Measurements from ENCODE around the gene AMDHD2. TPM values are rescaled to one million over a fixed set of nuclear protein-coding genes. Genes with fewer than 3 reads are reported as not detected.
"Not testable (repeated sequence)": the region's sequence is repeated elsewhere in the genome, so short reads cannot be mapped to it uniquely, and the experiment has no call there.

AMDHD2 gene
- total RNA-seq, 2 experiments from 2014 or later = 51.8 to 59.7 TPM

DNA sequence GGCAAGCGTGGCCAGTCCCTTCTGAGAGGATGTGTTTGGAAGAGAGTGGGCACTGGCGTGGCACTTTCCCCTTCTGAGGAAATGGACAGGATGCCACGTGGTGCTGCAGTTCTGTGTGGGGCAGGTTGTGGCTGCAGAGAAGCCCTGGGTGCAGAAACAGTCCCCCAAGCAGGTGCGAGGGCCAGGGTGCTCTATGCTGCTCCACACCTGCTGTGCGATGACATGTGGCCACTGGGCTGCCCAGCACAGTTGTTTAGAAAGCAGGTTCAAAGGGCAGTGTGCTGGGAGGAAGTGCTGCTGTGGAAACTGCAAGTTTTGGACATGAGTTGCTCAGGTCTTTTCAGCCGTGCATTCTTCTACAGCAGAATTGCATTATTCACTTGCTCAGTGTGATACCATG is 21.2 kb downstream of the AMDHD2 start:
- H3K4me1 ChIP-seq (ENCODE audit: insufficient read depth, low read length, poor library complexity, severe bottlenecking) = peaks cover 22% of the 10 kb centered on the region
- peaks cover 29% of the 10 kb centered on the region; the same call in 1 of the 2 replicates for H3K36me3 ChIP-seq (ENCODE audit: insufficient read depth, low read length)
- POLR2A ChIA-PET; H3K9me3 ChIP-seq (ENCODE audit: low read length); H3K9me2 ChIP-seq (ENCODE audit: insufficient read depth, low read length); intact Hi-C loops (cut with micrococcal nuclease; ENCODE audit: unreplicated experiment); DNase-seq (ENCODE audit: low spot score); H2AFZ ChIP-seq (ENCODE audit: low read length); H3K27ac ChIP-seq (ENCODE audit: low read depth, low read length, poor library complexity, severe bottlenecking); H3K4me3 ChIP-seq (ENCODE audit: low read depth, low read length, poor library complexity, severe bottlenecking); CTCF ChIA-PET (ENCODE audit: unreplicated experiment); BruUV-seq (replicated peaks); H4K20me1 ChIP-seq (ENCODE audit: insufficient read depth, low read length): not testable (repeated sequence)
- peak overlapping the region; percentile 44; the same call in 1 of the 2 replicates for H3K4me2 ChIP-seq (ENCODE audit: low read length)
- H3K79me2 ChIP-seq (ENCODE audit: insufficient read depth, low read depth, low read length) = peaks cover 31% of the 10 kb centered on the region

GRCh38 chr16:2543771-2544170 is 23.6 kb downstream of the AMDHD2 start:
- POLR2A ChIA-PET; H3K9me3 ChIP-seq (ENCODE audit: low read length); H3K4me3 ChIP-seq (ENCODE audit: low read depth, low read length, poor library complexity, severe bottlenecking); H3K27ac ChIP-seq (ENCODE audit: low read depth, low read length, poor library complexity, severe bottlenecking); H2AFZ ChIP-seq (ENCODE audit: low read length); H3K9me2 ChIP-seq (ENCODE audit: insufficient read depth, low read length); CTCF ChIA-PET (ENCODE audit: unreplicated experiment); DNase-seq (ENCODE audit: low spot score); H3K4me2 ChIP-seq (ENCODE audit: low read length); BruUV-seq (replicated peaks); H4K20me1 ChIP-seq (ENCODE audit: insufficient read depth, low read length); intact Hi-C loops (cut with micrococcal nuclease; ENCODE audit: unreplicated experiment): not testable (repeated sequence)
- H3K36me3 ChIP-seq (ENCODE audit: insufficient read depth, low read length) = peaks cover 29% of the 10 kb centered on the region; the same call in 1 of the 2 replicates
- peaks cover 20% of the 10 kb centered on the region for H3K4me1 ChIP-seq (ENCODE audit: insufficient read depth, low read length, poor library complexity, severe bottlenecking)
- H3K79me2 ChIP-seq (ENCODE audit: insufficient read depth, low read depth, low read length) = peaks cover 28% of the 10 kb centered on the region

DNA sequence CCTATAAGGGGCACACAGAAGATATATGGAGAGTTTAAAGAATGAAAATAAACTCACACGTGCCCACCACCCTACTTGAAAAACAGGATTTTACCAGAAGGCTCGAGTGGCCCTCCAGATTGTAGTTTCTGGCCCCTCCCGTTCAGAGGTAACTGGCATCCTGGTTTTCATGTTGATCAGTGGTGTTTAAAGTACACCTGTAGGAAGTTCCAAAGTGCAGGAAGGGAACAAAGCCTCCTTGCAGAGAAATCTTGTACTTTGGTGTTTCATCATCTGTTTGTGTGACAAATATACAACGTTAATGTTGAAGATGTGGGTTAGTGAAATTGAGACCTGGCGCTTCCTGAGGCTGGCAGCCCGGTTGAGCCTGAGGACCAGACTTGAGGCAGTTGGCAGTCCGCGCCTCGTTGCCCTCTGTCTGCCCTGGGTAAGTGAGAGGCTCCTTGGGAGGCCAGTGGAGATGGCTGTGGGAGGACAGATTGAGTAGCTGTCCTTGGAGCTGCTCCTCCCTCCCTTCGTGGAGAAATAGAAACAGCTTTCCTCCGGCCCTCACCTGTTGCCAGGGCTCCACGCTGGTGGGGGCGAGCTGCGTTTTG is 30.2 kb downstream of the AMDHD2 start:
- CTCF ChIA-PET (ENCODE audit: unreplicated experiment) = not testable (repeated sequence)

GRCh38 chr16:2551420-2551889 is 31.3 kb downstream of the AMDHD2 start:
- H2AFZ ChIP-seq (ENCODE audit: low read length); DNase-seq (ENCODE audit: low spot score); POLR2A ChIA-PET; H4K20me1 ChIP-seq (ENCODE audit: insufficient read depth, low read length); H3K36me3 ChIP-seq (ENCODE audit: insufficient read depth, low read length); H3K27ac ChIP-seq (ENCODE audit: low read depth, low read length, poor library complexity, severe bottlenecking); H3K4me1 ChIP-seq (ENCODE audit: insufficient read depth, low read length, poor library complexity, severe bottlenecking); H3K79me2 ChIP-seq (ENCODE audit: insufficient read depth, low read depth, low read length); BruUV-seq (replicated peaks); H3K9me3 ChIP-seq (ENCODE audit: low read length); intact Hi-C loops (cut with micrococcal nuclease; ENCODE audit: unreplicated experiment); H3K4me2 ChIP-seq (ENCODE audit: low read length); CTCF ChIA-PET (ENCODE audit: unreplicated experiment); H3K4me3 ChIP-seq (ENCODE audit: low read depth, low read length, poor library complexity, severe bottlenecking); H3K9me2 ChIP-seq (ENCODE audit: insufficient read depth, low read length): not testable (repeated sequence)

More for the DNA sequence above, 30.2 kb downstream of the AMDHD2 start:
- H3K4me1 ChIP-seq (ENCODE audit: insufficient read depth, low read length, poor library complexity, severe bottlenecking); H2AFZ ChIP-seq (ENCODE audit: low read length); H3K4me2 ChIP-seq (ENCODE audit: low read length); H3K9me2 ChIP-seq (ENCODE audit: insufficient read depth, low read length); H3K79me2 ChIP-seq (ENCODE audit: insufficient read depth, low read depth, low read length); H4K20me1 ChIP-seq (ENCODE audit: insufficient read depth, low read length); DNase-seq (ENCODE audit: low spot score); H3K36me3 ChIP-seq (ENCODE audit: insufficient read depth, low read length); intact Hi-C loops (cut with micrococcal nuclease; ENCODE audit: unreplicated experiment); BruUV-seq (replicated peaks); H3K9me3 ChIP-seq (ENCODE audit: low read length); H3K27ac ChIP-seq (ENCODE audit: low read depth, low read length, poor library complexity, severe bottlenecking); POLR2A ChIA-PET; H3K4me3 ChIP-seq (ENCODE audit: low read depth, low read length, poor library complexity, severe bottlenecking): not testable (repeated sequence)

DNA sequence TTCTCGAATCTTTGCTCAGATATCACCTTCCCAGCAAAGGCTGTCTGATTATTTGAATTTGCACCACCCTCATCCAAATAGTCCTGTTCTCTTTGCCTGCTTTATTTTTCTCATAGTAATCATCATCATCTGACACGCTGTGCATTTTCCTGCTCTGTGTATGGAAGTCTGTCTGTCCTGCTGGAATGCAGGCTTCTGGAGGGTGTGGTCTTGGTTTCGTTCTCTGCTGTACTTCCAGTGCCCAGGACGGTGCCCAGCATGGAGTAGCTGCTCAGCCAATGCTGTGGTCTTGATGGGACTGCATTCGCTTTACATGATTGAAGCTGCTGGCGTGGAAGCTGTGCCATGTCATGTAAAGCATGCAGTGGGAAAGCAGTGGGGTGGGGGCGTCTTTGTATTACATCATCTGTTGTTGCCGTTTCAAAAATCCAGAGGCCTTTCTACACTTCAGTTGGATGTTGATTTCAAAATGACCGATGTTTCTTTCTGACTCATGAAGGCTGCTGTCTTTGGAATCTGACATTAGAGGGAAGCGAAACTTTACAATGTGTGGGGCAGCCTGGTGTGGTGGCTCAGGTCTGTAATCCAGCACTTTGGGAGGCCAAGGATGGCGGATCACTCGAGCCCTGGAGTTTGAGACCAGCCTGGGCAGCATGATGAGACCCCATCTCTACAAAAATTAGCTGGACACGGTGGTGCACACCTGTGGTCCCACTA is 34.7 kb downstream of the AMDHD2 start:
- BruUV-seq (replicated peaks); H3K9me3 ChIP-seq (ENCODE audit: low read length); intact Hi-C loops (cut with micrococcal nuclease; ENCODE audit: unreplicated experiment); H3K79me2 ChIP-seq (ENCODE audit: insufficient read depth, low read depth, low read length); H3K36me3 ChIP-seq (ENCODE audit: insufficient read depth, low read length); H3K4me1 ChIP-seq (ENCODE audit: insufficient read depth, low read length, poor library complexity, severe bottlenecking); CTCF ChIA-PET (ENCODE audit: unreplicated experiment); H3K27ac ChIP-seq (ENCODE audit: low read depth, low read length, poor library complexity, severe bottlenecking); H3K4me2 ChIP-seq (ENCODE audit: low read length); H3K9me2 ChIP-seq (ENCODE audit: insufficient read depth, low read length); POLR2A ChIA-PET; H4K20me1 ChIP-seq (ENCODE audit: insufficient read depth, low read length); H2AFZ ChIP-seq (ENCODE audit: low read length); H3K4me3 ChIP-seq (ENCODE audit: low read depth, low read length, poor library complexity, severe bottlenecking); DNase-seq (ENCODE audit: low spot score): not testable (repeated sequence)

- H3K27ac ChIP-seq (ENCODE audit: low read depth, low read length, poor library complexity, severe bottlenecking); H4K20me1 ChIP-seq (ENCODE audit: insufficient read depth, low read length); BruUV-seq (replicated peaks); H3K79me2 ChIP-seq (ENCODE audit: insufficient read depth, low read depth, low read length); intact Hi-C loops (cut with micrococcal nuclease; ENCODE audit: unreplicated experiment); H3K9me2 ChIP-seq (ENCODE audit: insufficient read depth, low read length); H3K4me3 ChIP-seq (ENCODE audit: low read depth, low read length, poor library complexity, severe bottlenecking); DNase-seq (ENCODE audit: low spot score); H2AFZ ChIP-seq (ENCODE audit: low read length); CTCF ChIA-PET (ENCODE audit: unreplicated experiment); H3K4me2 ChIP-seq (ENCODE audit: low read length); H3K9me3 ChIP-seq (ENCODE audit: low read length); POLR2A ChIA-PET; H3K4me1 ChIP-seq (ENCODE audit: insufficient read depth, low read length, poor library complexity, severe bottlenecking); H3K36me3 ChIP-seq (ENCODE audit: insufficient read depth, low read length): not testable (repeated sequence)
These were observed 37.0 kb downstream of the AMDHD2 start for GRCh38 chr16:2557150-2557549.
